Measurements from ENCODE around the gene OR2T29. TPM values are rescaled to one million over a fixed set of nuclear protein-coding genes. Genes with fewer than 3 reads are reported as not detected.

The OR2T29 gene
- total and polyA plus RNA-seq, 2 of the 13 experiments (the other 11 are each of a cell fraction or from before 2014, with no cell fraction given), result not detected

DNA sequence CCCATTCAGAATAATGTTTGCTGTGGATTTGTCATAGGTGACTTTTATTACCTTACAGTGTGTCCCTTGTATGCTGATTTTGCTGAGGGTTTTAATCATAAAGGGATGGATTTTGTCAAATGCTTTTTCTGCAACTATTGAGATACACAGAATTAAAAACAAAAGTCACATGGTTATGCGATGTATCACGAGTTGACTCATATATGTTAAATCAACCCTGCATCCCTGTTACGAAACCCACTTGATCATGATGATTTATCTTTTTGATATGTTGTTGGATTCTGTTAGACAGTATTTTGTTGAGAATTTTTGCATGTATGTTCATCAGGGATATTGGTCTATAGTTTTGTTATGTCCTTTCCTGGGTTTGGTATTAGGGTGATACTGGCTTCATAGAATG lies 22.7 kb upstream of the OR2T29 start:
- no peaks in the 10 kb centered on the region for H3K27me3 ChIP-seq (ENCODE audit: control insufficient read depth in 1 of 2, insufficient read depth in 2 of 2, low read length in 2 of 2)
- no peaks in the 10 kb centered on the region for H4K20me1 ChIP-seq (ENCODE audit: insufficient read depth, low read length)
- no peaks in the 10 kb centered on the region for H3K36me3 ChIP-seq (replicated peaks in 1 of 2; ENCODE audit: control insufficient read depth in 1 of 2, insufficient read depth in 2 of 2, low read length in 2 of 2)
- 27% methylated on average over 3 of the region's 3 CpGs for WGBS (ENCODE audit: low lambda C conversion rate)
- ChIA-PET POLR2A (no interaction called here), CTCF (ENCODE audit: low intra/inter-chr PET ratio, low total read pairs) (no interaction called here)
- no peak for DNase-seq (ENCODE audit: low spot score)
- no peak overlapping the region for H3K9ac ChIP-seq (ENCODE audit: insufficient read depth, low read depth, low read length)
- BruUV-seq (replicated peaks), result no TSS peak
- H2AFZ ChIP-seq (ENCODE audit: low read length), result no peak overlapping the region
- no peaks in the 10 kb centered on the region for H3K79me2 ChIP-seq (ENCODE audit: insufficient read depth, low read length)
- H3K4me3 ChIP-seq (replicated peaks in 1 of 3; ENCODE audit: insufficient read depth in 1 of 3, low read depth in 2 of 3, low read length in 3 of 3), result no peak overlapping the region
- TF ChIP-seq, protein P1, sequence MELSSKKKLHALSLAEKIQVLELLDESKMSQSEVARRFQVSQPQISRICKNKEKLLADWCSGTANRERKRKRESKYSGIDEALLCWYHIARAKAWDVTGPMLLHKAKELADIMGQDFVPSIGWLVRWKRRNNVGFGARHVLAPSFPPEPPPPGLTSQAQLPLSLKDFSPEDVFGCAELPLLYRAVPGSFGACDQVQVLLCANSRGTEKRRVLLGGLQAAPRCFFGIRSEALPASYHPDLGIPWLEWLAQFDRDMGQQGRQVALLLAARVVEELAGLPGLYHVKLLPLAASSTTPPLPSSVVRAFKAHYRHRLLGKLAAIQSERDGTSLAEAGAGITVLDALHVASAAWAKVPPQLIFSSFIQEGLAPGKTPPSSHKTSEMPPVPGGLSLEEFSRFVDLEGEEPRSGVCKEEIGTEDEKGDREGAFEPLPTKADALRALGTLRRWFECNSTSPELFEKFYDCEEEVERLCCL (CRISPR knock-in tag; IDR thresholded peaks at IDR 0.05; ENCODE audit: borderline replicate concordance), result no peak
- TF ChIP-seq, protein P2, sequence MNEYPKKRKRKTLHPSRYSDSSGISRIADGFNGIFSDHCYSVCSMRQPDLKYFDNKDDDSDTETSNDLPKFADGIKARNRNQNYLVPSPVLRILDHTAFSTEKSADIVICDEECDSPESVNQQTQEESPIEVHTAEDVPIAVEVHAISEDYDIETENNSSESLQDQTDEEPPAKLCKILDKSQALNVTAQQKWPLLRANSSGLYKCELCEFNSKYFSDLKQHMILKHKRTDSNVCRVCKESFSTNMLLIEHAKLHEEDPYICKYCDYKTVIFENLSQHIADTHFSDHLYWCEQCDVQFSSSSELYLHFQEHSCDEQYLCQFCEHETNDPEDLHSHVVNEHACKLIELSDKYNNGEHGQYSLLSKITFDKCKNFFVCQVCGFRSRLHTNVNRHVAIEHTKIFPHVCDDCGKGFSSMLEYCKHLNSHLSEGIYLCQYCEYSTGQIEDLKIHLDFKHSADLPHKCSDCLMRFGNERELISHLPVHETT (CRISPR knock-in tag; conservative IDR thresholded peaks at IDR 0.05), result no peak
- no peak for TF ChIP-seq ZNF557 (CRISPR knock-in tag; IDR thresholded peaks at IDR 0.05)
- TF ChIP-seq, protein P3, sequence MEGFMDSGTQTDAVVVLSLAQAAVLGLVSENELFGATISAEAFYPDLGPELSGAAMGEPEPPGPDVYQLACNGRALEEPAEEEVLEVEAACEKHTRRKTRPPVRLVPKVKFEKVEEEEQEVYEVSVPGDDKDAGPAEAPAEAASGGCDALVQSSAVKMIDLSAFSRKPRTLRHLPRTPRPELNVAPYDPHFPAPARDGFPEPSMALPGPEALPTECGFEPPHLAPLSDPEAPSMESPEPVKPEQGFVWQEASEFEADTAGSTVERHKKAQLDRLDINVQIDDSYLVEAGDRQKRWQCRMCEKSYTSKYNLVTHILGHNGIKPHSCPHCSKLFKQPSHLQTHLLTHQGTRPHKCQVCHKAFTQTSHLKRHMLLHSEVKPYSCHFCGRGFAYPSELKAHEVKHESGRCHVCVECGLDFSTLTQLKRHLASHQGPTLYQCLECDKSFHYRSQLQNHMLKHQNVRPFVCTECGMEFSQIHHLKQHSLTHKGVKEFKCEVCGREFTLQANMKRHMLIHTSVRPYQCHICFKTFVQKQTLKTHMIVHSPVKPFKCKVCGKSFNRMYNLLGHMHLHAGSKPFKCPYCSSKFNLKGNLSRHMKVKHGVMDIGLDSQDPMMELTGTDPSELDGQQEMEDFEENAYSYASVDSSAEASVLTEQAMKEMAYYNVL (CRISPR knock-in tag; IDR thresholded peaks at IDR 0.05; ENCODE audit: borderline replicate concordance), result no peak
- TF ChIP-seq, protein P4, sequence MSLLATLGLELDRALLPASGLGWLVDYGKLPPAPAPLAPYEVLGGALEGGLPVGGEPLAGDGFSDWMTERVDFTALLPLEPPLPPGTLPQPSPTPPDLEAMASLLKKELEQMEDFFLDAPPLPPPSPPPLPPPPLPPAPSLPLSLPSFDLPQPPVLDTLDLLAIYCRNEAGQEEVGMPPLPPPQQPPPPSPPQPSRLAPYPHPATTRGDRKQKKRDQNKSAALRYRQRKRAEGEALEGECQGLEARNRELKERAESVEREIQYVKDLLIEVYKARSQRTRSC (CRISPR knock-in tag; IDR thresholded peaks at IDR 0.05; ENCODE audit: low read depth), result no peak
- TF ChIP-seq NBN (conservative IDR thresholded peaks at IDR 0.05), result no peak
- TF ChIP-seq SMAD3 (CRISPR knock-in tag; IDR thresholded peaks at IDR 0.05), result no peak
- no peak for TF ChIP-seq MBD4 (IDR thresholded peaks at IDR 0.05; ENCODE audit: borderline replicate concordance, low read length)
- no peak for FAIRE-seq
- intact Hi-C loops (cut with micrococcal nuclease; ENCODE audit: unreplicated experiment), result no loop called here
- no peak for ATAC-seq
- no peak overlapping the region for H3K4me2 ChIP-seq (ENCODE audit: low read depth, low read length)
- H3K27ac ChIP-seq (ENCODE audit: extremely low read length, insufficient read depth, low read length), result no peak overlapping the region
- no peaks in the 10 kb centered on the region for H3K4me1 ChIP-seq (ENCODE audit: insufficient read depth, low read length)
- in situ Hi-C loops (cut with HindIII; ENCODE audit: extremely low pct_ligation_motif_present, low pct_unique_long_range_greater_than_20kb), result no loop called here
- no peaks in the 10 kb centered on the region for H3K9me3 ChIP-seq (ENCODE audit: low read length)
